Neural cell (in vitro differentiated cells): ENCODE measurements around the gene ABRACL. TPM values are rescaled to one million over a fixed set of nuclear protein-coding genes. Genes with fewer than 3 reads are reported as not detected.
"Not testable (repeated sequence)": the region's sequence is repeated elsewhere in the genome, so short reads cannot be mapped to it uniquely, and the experiment has no call there.

Source experiments
- H2AFZ ChIP-seq: fragments of 200-600, 300-800 bp; sonication (generic), shearing (Covaris generic); 2 replicates; pipeline ENCODE4 v1.6.0; 2014; ENCODE audit warnings: low read depth, mild to moderate bottlenecking, antibody characterized with exemption, low read length, moderate library complexity
- H3F3A ChIP-seq: fragments of 200-600 bp; shearing (Covaris generic); 2 replicates; pipeline ENCODE4 v1.6.1; 2016; ENCODE audit warnings: mild to moderate bottlenecking, moderate library complexity, mixed read lengths, antibody characterized with exemption, low read length; ENCODE audit not compliant: insufficient read depth, poor library complexity, severe bottlenecking
- H3K27ac ChIP-seq: fragments of 200-600, 300-800 bp; sonication (generic), shearing (Covaris generic); 2 replicates; pipeline ENCODE4 v1.5.1; 2014; ENCODE audit warnings: mild to moderate bottlenecking, low read length, moderate library complexity
- H3K27me3 ChIP-seq: fragments of 300-800, 200-600 bp; sonication (generic), shearing (Covaris generic); 2 replicates; pipeline ENCODE4 v1.6.0; 2014; ENCODE audit warnings: mild to moderate bottlenecking, low read depth, low read length, moderate library complexity; ENCODE audit not compliant: insufficient read depth
- H3K36me3 ChIP-seq: fragments of 300-800, 200-600 bp; sonication (generic), shearing (Covaris generic); 2 replicates; pipeline ENCODE4 v1.5.1; 2014; ENCODE audit warnings: mild to moderate bottlenecking, antibody characterized with exemption, low read length, moderate library complexity; ENCODE audit not compliant: insufficient read depth
- H3K4me2 ChIP-seq: fragments of 300-800, 200-600 bp; sonication (generic), shearing (Covaris generic); 2 replicates; pipeline ENCODE4 v1.6.0; 2014; ENCODE audit warnings: mild to moderate bottlenecking, low read length
- H3K4me3 ChIP-seq: fragments of 300-800, 200-600 bp; sonication (generic), shearing (Covaris generic); 2 replicates; pipeline ENCODE4 v1.5.1; 2014; ENCODE audit warnings: mild to moderate bottlenecking, low read length, moderate library complexity
- H3K79me2 ChIP-seq: fragments of 200-600 bp; shearing (Covaris generic); replicated peaks from 2 replicates; pipeline ENCODE4 v1.6.0; 2014; ENCODE audit warnings: mild to moderate bottlenecking, low read length, moderate library complexity; ENCODE audit not compliant: insufficient read depth
- H3K9ac ChIP-seq: fragments of 300-800, 200-600 bp; sonication (generic), shearing (Covaris generic); 2 replicates; pipeline ENCODE4 v1.6.1; 2016; ENCODE audit warnings: mild to moderate bottlenecking, low read length, mixed read lengths
- H3K9me2 ChIP-seq: fragments of 200-600 bp; shearing (Covaris generic); 2 replicates; pipeline ENCODE4 v1.6.1; 2016; ENCODE audit warnings: mild to moderate bottlenecking, low read length, mixed read lengths; ENCODE audit not compliant: insufficient read depth
- H3K9me3 ChIP-seq: fragments of 200-600, 300-800 bp; sonication (generic), shearing (Covaris generic); 2 replicates; pipeline ENCODE4 v1.6.1; 2016; ENCODE audit warnings: mild to moderate bottlenecking, mixed run types, low read length, moderate library complexity, mixed read lengths
- H4K20me1 ChIP-seq: fragments of 200-600 bp; shearing (Covaris generic); 2 replicates; pipeline ENCODE4 v1.6.1; 2016; ENCODE audit warnings: mild to moderate bottlenecking, mixed run types; ENCODE audit not compliant: insufficient read depth
- CTCF ChIP-seq: fragments of 450-650 bp; IDR thresholded peaks from 2 replicates; pipeline ENCODE4 v1.5.1; 2014; ENCODE audit warnings: antibody characterized with exemption, mild to moderate bottlenecking, moderate library complexity; ENCODE audit not compliant: poor library complexity, severe bottlenecking
- EP300 ChIP-seq: fragments of 450-650 bp; conservative IDR thresholded peaks from 2 replicates; pipeline ENCODE4 v1.6.1; 2014; ENCODE audit warnings: antibody characterized with exemption, mild to moderate bottlenecking, moderate library complexity; ENCODE audit not compliant: poor library complexity, severe bottlenecking
- EZH2 ChIP-seq: fragments of 200-600, 300-800 bp; shearing (Covaris generic), sonication (generic); IDR thresholded peaks from 2 replicates; pipeline ENCODE4 v1.6.1; 2014; ENCODE audit warnings: antibody characterized with exemption, low read length, borderline replicate concordance, mild to moderate bottlenecking; ENCODE audit not compliant: insufficient read depth, poor library complexity, severe bottlenecking
- MXI1 ChIP-seq: fragments of 450-650 bp; conservative IDR thresholded peaks from 2 replicates; pipeline ENCODE4 v1.6.1; 2014; ENCODE audit warnings: antibody characterized with exemption, mild to moderate bottlenecking; ENCODE audit not compliant: poor library complexity, severe bottlenecking
- POLR2AphosphoS5 ChIP-seq: IDR thresholded peaks from 2 replicates; pipeline ENCODE4 v1.6.1; 2012
- RAD21 ChIP-seq: fragments of 450-650 bp; conservative IDR thresholded peaks from 2 replicates; pipeline ENCODE4 v1.6.1; 2014; ENCODE audit warnings: antibody characterized with exemption, mild to moderate bottlenecking, moderate library complexity
- REST ChIP-seq: IDR thresholded peaks from 2 replicates; pipeline ENCODE4 v1.6.1; 2012; ENCODE audit warnings: borderline replicate concordance
- SMC3 ChIP-seq: fragments of 450-650 bp; conservative IDR thresholded peaks from 2 replicates; pipeline ENCODE4 v1.6.1; 2014; ENCODE audit warnings: antibody characterized with exemption, mild to moderate bottlenecking, moderate library complexity; ENCODE audit not compliant: poor library complexity
- TAF1 ChIP-seq: IDR thresholded peaks from 2 replicates; pipeline ENCODE4 v1.6.1; 2012; ENCODE audit warnings: low read depth
- polyA plus RNA-seq: library from polyadenylated mRNA; depleted of rRNA; stranded (reverse); fragments of >200 nt; gene quantifications from 2 replicates; pipeline ENCODE4 v1.2.3, GENCODE V29; 2014

ABRACL gene
- polyA plus RNA-seq, 1 donor from 2014 or later, result 201 TPM

GRCh38 chr6:138993410-138993809, 35.1 kb upstream of the ABRACL start:
- not testable (repeated sequence) for H3K9ac ChIP-seq, H3F3A ChIP-seq, H3K27me3 ChIP-seq, H2AFZ ChIP-seq, H3K36me3 ChIP-seq, H3K4me3 ChIP-seq, H3K9me3 ChIP-seq, H3K4me2 ChIP-seq, H3K79me2 ChIP-seq, H3K9me2 ChIP-seq, H4K20me1 ChIP-seq, H3K27ac ChIP-seq

- no peaks in the 10 kb centered on the region for H3K36me3 ChIP-seq
- H3K27me3 ChIP-seq, result no peaks in the 10 kb centered on the region
- no peak overlapping the region for H3K27ac ChIP-seq
- TF ChIP-seq REST, result no peak
- no peak for TF ChIP-seq POLR2AphosphoS5
- TF ChIP-seq CTCF, result no peak
- TF ChIP-seq MXI1, result no peak
- TF ChIP-seq EP300, result no peak
- H3K9ac ChIP-seq, result no peak overlapping the region
- H3K4me2 ChIP-seq, result no peak overlapping the region
- no peaks in the 10 kb centered on the region for H3K79me2 ChIP-seq
- H3K9me2 ChIP-seq, result no peaks in the 10 kb centered on the region
- no peaks in the 10 kb centered on the region for H3F3A ChIP-seq
- no peak overlapping the region for H3K4me3 ChIP-seq
- no peak overlapping the region for H2AFZ ChIP-seq
- H4K20me1 ChIP-seq, result no peaks in the 10 kb centered on the region
- no peaks in the 10 kb centered on the region for H3K9me3 ChIP-seq
Measured at GRCh38 chr6:138996524-138996923, 32.0 kb upstream of the ABRACL start.

GRCh38 chr6:138997136-138997535, 31.4 kb upstream of the ABRACL start:
- H4K20me1 ChIP-seq, result no peaks in the 10 kb centered on the region
- H3K9me2 ChIP-seq, result no peaks in the 10 kb centered on the region
- H3K36me3 ChIP-seq, result no peaks in the 10 kb centered on the region
- H2AFZ ChIP-seq, result no peak overlapping the region
- no peak overlapping the region for H3K9ac ChIP-seq
- H3K27me3 ChIP-seq, result no peaks in the 10 kb centered on the region
- TF ChIP-seq EP300 (no peak), TAF1 (no peak), RAD21 (no peak), REST (no peak), EZH2 (no peak), POLR2AphosphoS5 (no peak), MXI1 (no peak), CTCF (no peak), SMC3 (no peak)
- H3K4me2 ChIP-seq, result no peak overlapping the region
- no peaks in the 10 kb centered on the region for H3K9me3 ChIP-seq
- no peak overlapping the region for H3K27ac ChIP-seq
- H3F3A ChIP-seq, result no peaks in the 10 kb centered on the region
- no peak overlapping the region for H3K4me3 ChIP-seq
- H3K79me2 ChIP-seq, result no peaks in the 10 kb centered on the region
